HG02840 (cell line): ENCODE data around the gene PLD1.
"Not testable (repeated sequence)": the region's sequence is repeated elsewhere in the genome, so short reads cannot be mapped to it uniquely, and the experiment has no call there.

Experiments used
- ATAC-seq: cut with Tn5 transposase; IDR thresholded peaks from one replicate; pipeline ENCODE4 v1.9.1; 2021; ENCODE audit warnings: mild to moderate bottlenecking, moderate library complexity, moderate number of reproducible peaks; ENCODE audit not compliant: unreplicated experiment, low FRiP score

PLD1 gene

GRCh38 chr3:171646357-171647133, 163.7 kb downstream of the PLD1 start:
- ATAC-seq: no peak

- ATAC-seq: no peak
Measured at GRCh38 chr3:171644681-171645080, 165.6 kb downstream of the PLD1 start.

- no peak for ATAC-seq
Measured at GRCh38 chr3:171643681-171644080, 166.6 kb downstream of the PLD1 start.

GRCh38 chr3:171643033-171643432, 167.2 kb downstream of the PLD1 start:
- no peak for ATAC-seq

- ATAC-seq: no peak
Measured at GRCh38 chr3:171640520-171641412, 169.5 kb downstream of the PLD1 start.

GRCh38 chr3:171636666-171637065, 173.6 kb downstream of the PLD1 start:
- no peak for ATAC-seq

GRCh38 chr3:171632766-171633165, 177.5 kb downstream of the PLD1 start:
- ATAC-seq: no peak

GRCh38 chr3:171626799-171627198, 183.5 kb downstream of the PLD1 start:
- ATAC-seq: not testable (repeated sequence)

GRCh38 chr3:171622126-171622525, 188.2 kb downstream of the PLD1 start:
- no peak for ATAC-seq

GRCh38 chr3:171620825-171621434, 189.4 kb downstream of the PLD1 start:
- ATAC-seq: no peak

GRCh38 chr3:171616798-171617197, 193.5 kb downstream of the PLD1 start:
- ATAC-seq: no peak

GRCh38 chr3:171615686-171616085, 194.6 kb downstream of the PLD1 start:
- no peak for ATAC-seq

GRCh38 chr3:171615281-171615680, 195.0 kb downstream of the PLD1 start:
- ATAC-seq: no peak

- ATAC-seq: no peak
Measured at GRCh38 chr3:171614318-171614921, 195.9 kb downstream of the PLD1 start.

- no peak for ATAC-seq
Measured at GRCh38 chr3:171607452-171607851, 202.8 kb downstream of the PLD1 start.

- no peak for ATAC-seq
Measured at GRCh38 chr3:171606151-171606751, 204.0 kb downstream of the PLD1 start.

- no peak for ATAC-seq
Measured at GRCh38 chr3:171604370-171604769, 205.9 kb downstream of the PLD1 start.

GRCh38 chr3:171602072-171602471, 208.2 kb downstream of the PLD1 start:
- ATAC-seq: no peak

- ATAC-seq: no peak
Measured at GRCh38 chr3:171600030-171600429, 210.3 kb downstream of the PLD1 start.

- ATAC-seq: no peak
Measured at GRCh38 chr3:171598990-171599389, 211.3 kb downstream of the PLD1 start.
